ENCODE measurements around the gene KCNG2. TPM values are rescaled to one million over a fixed set of nuclear protein-coding genes. Genes with fewer than 3 reads are reported as not detected.

The KCNG2 gene
- total RNA-seq, 4 donors from 2014 or later: 0.44 TPM; not detected in 3

DNA sequence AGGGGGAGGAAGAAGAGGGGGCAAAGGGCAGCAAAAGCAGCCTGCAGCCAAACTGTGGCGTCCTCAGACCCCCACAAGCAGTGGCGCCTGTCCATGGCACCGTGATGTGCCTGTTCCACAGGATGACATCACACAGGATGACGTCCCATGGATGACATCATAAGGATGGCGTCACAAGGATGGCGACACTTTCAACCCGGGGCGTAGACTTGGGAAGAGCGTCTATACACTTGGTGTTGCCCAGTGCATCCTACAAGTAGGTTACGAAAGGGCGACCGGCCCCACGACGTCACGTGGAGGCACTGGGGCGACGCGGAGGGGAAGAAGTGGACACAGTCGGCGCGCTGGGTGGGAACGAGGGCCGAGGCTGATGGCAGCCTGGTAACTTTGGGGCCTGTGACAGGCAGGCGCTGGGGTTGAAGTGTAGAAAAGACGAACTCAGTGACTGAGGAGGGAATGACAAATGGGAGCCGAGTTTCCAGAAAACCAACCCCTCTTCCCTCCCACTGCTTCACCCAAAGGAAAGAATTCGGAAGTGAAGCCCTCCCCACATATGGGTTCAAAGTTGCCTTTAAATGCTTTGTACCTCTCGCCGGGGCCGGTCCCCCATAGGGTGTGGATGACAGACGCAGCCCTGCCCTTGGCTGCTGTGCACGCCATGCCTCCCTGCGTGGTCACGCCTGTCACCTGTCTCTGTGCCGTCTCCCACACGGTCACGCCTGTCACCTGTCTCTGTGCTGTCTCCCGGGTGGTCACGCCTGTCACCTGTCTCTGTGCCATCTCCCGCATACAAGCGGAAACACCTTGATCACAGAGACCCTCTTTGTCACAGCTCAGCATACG lies 13.4 kb upstream of the KCNG2 start:
- TF ChIP-seq, protein P1, sequence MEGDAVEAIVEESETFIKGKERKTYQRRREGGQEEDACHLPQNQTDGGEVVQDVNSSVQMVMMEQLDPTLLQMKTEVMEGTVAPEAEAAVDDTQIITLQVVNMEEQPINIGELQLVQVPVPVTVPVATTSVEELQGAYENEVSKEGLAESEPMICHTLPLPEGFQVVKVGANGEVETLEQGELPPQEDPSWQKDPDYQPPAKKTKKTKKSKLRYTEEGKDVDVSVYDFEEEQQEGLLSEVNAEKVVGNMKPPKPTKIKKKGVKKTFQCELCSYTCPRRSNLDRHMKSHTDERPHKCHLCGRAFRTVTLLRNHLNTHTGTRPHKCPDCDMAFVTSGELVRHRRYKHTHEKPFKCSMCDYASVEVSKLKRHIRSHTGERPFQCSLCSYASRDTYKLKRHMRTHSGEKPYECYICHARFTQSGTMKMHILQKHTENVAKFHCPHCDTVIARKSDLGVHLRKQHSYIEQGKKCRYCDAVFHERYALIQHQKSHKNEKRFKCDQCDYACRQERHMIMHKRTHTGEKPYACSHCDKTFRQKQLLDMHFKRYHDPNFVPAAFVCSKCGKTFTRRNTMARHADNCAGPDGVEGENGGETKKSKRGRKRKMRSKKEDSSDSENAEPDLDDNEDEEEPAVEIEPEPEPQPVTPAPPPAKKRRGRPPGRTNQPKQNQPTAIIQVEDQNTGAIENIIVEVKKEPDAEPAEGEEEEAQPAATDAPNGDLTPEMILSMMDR (IDR thresholded peaks at IDR 0.05; ENCODE audit: low read depth): no peak

DNA sequence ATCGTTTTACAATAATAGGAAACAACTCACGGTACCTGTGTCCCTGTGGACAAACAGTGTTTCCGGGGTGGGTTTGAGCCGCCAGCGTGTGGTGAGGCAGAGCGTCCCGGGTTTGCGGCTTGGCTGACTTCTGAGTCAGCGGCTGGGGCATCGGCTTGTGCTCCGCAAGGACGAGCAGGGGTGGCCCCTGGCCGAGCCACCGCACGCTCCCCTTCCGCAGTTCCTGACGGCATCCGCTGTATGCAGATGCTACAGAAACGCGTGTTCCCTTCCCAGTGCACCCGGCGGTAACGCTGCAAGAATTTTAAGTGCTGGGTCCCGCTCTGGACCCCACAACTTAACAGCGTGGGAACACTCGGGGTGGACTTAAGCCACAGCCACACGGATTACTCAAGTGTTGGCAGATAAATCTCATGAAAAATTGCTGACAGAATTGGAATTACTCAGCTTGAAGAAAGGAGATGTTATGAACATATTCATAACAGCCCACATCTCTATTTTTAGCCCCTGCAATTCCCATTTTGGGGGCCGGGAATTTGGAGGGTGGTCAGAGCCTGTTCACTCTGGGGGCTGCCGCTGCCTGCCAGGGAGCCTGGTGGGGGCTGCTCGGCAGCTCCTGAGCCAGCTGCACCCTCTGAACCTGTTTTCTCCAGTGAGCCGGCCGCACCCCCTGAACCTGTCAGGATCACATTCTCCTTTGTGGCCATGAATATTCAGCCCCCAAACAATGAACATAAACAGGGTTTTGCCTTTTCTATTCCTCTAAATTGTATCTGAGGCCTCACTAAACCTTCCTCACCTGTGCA lies 12.6 kb upstream of the KCNG2 start:
- TF ChIP-seq, protein P1 (IDR thresholded peaks at IDR 0.05; ENCODE audit: low read depth): no peak

DNA sequence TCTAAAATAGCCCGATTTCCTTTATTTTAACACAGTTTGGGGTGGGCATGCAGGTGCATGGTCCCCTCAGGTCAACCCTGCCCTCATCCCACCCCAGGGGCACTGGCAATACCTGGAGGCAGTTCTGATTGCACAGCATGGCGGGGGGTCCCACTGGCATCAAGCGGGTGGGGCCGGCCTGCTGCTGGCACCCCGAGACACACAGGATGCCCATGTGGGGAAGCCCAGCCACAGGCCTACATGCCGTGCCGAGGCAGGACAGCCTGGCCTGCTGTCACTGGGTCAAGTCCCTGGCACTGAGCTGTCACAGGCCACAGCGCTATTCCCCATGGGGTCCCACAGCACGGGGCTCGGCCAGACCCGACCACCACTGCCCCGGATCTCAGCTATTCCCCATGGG lies 11.9 kb upstream of the KCNG2 start:
- TF ChIP-seq, protein P1 (IDR thresholded peaks at IDR 0.05; ENCODE audit: low read depth): no peak

DNA sequence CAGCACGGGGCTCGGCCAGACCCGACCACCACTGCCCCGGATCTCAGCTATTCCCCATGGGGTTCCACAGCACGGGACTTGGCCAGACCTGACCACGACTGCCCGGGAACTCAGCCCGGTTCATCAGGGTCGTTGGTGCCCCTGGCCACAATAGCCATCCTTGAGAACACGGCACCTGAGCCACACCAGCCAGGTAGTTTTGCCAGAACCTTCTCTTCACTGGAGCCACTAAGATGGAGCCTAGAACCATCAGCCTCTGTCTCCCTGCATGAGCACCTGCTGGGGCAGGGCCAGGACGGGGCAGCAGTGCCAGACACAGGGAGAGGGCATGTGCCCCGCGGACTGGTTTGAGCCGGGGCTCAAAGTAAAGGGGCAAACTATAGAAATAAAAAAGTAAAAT lies 11.4 kb upstream of the KCNG2 start:
- TF ChIP-seq, protein P1 (IDR thresholded peaks at IDR 0.05; ENCODE audit: low read depth): no peak

DNA sequence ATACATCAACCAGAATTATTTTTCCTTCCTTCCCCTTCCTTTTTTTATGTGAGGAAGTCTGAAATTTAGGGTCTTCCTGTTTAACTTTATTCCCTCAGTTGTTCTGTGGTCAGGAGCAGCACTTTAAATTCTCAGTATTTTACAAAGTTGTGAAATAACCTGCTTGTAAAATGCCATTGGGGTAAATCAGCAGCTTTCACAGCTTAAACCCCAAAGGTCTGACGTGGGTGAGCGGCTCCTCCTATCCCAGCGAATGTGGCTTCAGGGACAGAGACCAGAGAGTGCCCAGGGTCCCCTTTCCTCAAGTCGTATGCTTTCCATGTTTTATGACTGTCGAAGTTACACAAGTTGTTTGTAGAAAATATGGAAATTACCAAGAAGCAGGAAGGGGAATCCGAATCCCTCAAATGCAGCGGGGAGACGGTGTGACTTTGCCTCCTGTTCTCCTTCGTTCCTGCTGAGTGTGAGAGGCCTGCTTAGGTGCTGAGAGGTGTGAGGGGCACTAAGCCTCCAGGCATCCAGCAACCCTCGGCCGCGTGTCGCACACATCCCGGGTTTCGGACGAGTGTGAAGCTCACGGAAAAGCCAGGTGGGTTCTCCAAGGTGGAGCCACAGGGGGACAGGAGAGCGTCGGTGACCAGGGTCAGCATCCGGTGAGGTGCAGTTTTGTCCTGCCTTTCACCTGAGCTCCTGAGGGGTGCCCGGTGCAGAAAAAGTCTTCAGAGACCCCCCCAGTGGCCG lies 10.8 kb upstream of the KCNG2 start:
- TF ChIP-seq, protein P1 (IDR thresholded peaks at IDR 0.05; ENCODE audit: low read depth): no peak

DNA sequence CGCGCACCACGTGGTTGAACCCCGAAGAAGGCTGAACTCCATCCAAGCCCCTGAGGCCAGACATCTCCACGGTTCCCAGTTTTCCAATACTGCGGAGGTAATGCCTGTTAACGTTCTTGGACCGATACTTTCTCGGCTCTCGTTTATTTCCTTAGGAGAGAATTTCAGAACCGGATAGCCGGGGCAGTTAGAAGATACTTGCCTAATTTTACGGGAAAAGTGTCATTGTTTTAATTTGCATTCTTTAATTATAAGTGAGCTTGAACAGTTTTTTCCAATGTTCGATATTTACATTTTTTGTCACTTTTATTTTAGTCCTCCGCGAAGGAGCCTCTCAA lies 10.2 kb upstream of the KCNG2 start:
- TF ChIP-seq, protein P1 (IDR thresholded peaks at IDR 0.05; ENCODE audit: low read depth): no peak
